Limb (tissue), 2 donors: Measurements from ENCODE around the gene GPR34.

Experiments used
- DNase-seq, 2 donors: peaks; one replicate each; pipeline ENCODE4 v3.0.0-alpha.2; 2016; ENCODE audit errors: extremely low spot score in 2 of 2

Gene GPR34

GRCh38 chrX:41733939-41734338 lies 45.2 kb downstream of the GPR34 start:
- no peak for DNase-seq

GRCh38 chrX:41734530-41734929 lies 45.8 kb downstream of the GPR34 start:
- DNase-seq = no peak

- DNase-seq = no peak
Observed at GRCh38 chrX:41737065-41737464, 48.3 kb downstream of the GPR34 start.

- no peak for DNase-seq
Observed at GRCh38 chrX:41739871-41740270, 51.1 kb downstream of the GPR34 start.
